GM12864 (cell line): ENCODE measurements around the gene NOL7.

ENCODE experiments used
- DNase-seq: peaks from one replicate; pipeline ENCODE4 v3.0.0-alpha.2; 2011; ENCODE audit warnings: low read depth
- H3K4me3 ChIP-seq: 2 replicates; pipeline ENCODE4 v1.5.1; 2011; ENCODE audit warnings: mild to moderate bottlenecking, low read depth, low read length, control low read depth
- CTCF ChIP-seq: IDR thresholded peaks from 2 replicates; pipeline ENCODE4 v1.5.1; 2011; ENCODE audit warnings: low read depth, mild to moderate bottlenecking, moderate library complexity, low read length, control low read depth, inconsistent platforms; ENCODE audit errors: missing control alignments

Gene NOL7

GRCh38 chr6:13581700-13582229 lies 33.4 kb upstream of the NOL7 start:
- TF ChIP-seq CTCF, result no peak
- no peak overlapping the region for H3K4me3 ChIP-seq
- no peak for DNase-seq

GRCh38 chr6:13586603-13587542 lies 28.3 kb upstream of the NOL7 start:
- no peak for DNase-seq
- no peak overlapping the region for H3K4me3 ChIP-seq
- no peak for TF ChIP-seq CTCF

GRCh38 chr6:13589801-13590200 lies 25.3 kb upstream of the NOL7 start:
- no peak for TF ChIP-seq CTCF
- no peak overlapping the region for H3K4me3 ChIP-seq
- DNase-seq, result no peak

GRCh38 chr6:13590574-13591153 lies 24.5 kb upstream of the NOL7 start:
- no peak for TF ChIP-seq CTCF
- DNase-seq, result no peak
- H3K4me3 ChIP-seq, result no peak overlapping the region

DNA sequence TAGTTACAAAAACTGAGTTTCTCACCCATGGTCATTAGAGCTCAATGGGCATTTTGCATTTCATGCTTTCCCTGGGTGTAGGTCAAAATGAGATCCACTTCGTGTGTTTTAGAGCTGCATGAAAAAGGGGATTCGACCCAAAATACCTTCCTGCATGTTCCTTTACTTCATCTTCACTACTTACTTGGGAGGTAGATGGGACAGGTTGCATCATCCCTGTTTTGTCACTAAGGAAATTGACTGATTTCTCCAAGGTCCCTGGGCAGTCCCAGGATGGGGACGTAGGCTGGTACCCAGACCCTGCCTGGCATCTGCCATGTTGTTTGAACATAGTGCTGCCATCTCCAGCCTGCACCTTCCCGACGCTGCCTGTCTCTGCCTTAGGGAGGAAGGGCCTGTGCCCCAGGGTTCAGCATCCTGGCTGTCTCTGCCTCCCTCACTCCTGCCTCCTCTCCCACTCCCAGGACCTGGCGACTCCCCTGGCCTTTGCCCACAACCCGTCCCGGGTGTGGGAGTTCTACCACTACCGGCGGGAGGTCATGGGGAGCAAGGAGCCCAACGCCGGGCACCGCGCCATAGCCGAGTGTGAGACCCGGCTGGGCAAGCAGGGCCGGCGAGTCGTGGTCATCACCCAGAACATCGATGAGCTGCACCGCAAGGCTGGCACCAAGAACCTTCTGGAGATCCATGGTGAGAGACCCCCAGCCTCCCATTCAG lies 23.8 kb upstream of the NOL7 start:
- no peak overlapping the region for H3K4me3 ChIP-seq
- no peak for TF ChIP-seq CTCF
- DNase-seq, result no peak

GRCh38 chr6:13593103-13593502 lies 22.0 kb upstream of the NOL7 start:
- no peak overlapping the region for H3K4me3 ChIP-seq
- DNase-seq, result no peak
- TF ChIP-seq CTCF, result no peak
